ENCODE data around the gene AP1S3.

AP1S3 gene

DNA sequence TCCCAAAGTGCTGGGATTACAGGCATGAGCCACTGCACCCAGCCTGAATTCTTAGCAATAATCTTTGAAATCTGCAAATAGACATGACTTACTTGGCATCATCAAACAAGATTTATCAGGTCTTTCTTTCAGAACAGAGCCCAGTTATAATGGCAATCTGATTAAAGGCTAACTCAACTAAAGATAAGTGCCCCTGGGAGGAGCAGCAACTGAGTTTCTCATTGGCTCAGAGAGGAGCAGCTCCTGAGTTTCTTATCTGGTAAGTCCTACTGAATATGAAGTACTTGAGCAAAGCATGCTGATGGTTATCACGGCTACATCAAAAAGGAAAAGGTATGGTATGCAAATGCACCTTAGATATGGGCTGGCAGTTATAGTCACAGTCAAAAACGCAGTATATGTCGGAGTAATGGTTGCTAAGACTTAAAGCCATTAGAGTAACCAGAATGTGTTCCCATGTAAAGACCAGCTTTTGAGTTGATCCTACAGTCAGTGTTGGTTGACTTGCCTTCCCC is 15.0 kb upstream of the AP1S3 start:
- H3K27me3 ChIP-seq (ENCODE audit: control insufficient read depth, insufficient read depth, low read length) = no peaks in the 10 kb centered on the region
- no peak overlapping the region for H3K9ac ChIP-seq (ENCODE audit: low read length)
- H3K36me3 ChIP-seq (ENCODE audit: control insufficient read depth, insufficient read depth, low read length) = no peaks in the 10 kb centered on the region
- H3K4me3 ChIP-seq (ENCODE audit: low read depth, low read length) = no peak overlapping the region
- no peak overlapping the region for H3K27ac ChIP-seq (ENCODE audit: low read depth, low read length)
- peaks cover 29% of the 10 kb centered on the region for H3K9me3 ChIP-seq (ENCODE audit: control insufficient read depth, insufficient read depth, low read depth, low read length)
- no peaks in the 10 kb centered on the region for H3K4me1 ChIP-seq (ENCODE audit: control insufficient read depth, insufficient read depth, low read length)

DNA sequence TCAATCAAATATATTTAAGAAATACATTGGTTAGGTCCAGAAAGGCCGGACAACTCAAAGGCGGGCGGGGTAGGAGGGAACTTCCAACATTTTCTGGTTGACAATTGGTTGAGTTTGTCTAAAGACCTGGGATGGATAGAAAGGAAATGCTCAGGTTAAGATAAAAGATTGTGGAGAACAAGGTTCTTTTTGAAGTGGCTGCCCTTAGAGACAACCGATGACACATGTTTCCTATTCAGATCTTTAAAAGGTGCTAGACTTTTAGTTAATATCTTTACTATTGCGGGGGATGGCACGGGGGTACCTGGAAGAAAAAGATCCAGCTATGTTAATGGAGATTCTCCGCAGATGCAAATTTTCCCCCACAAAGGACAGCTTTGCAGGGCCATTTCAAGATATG is 10.0 kb upstream of the AP1S3 start:
- no peaks in the 10 kb centered on the region for H3K36me3 ChIP-seq (ENCODE audit: control insufficient read depth, insufficient read depth, low read length)
- H3K27ac ChIP-seq (ENCODE audit: low read depth, low read length) = no peak overlapping the region
- H3K27me3 ChIP-seq (ENCODE audit: control insufficient read depth, insufficient read depth, low read length) = no peaks in the 10 kb centered on the region
- H3K4me1 ChIP-seq (ENCODE audit: control insufficient read depth, insufficient read depth, low read length) = no peaks in the 10 kb centered on the region
- H3K9ac ChIP-seq (ENCODE audit: low read length) = no peak overlapping the region
- H3K9me3 ChIP-seq (ENCODE audit: control insufficient read depth, insufficient read depth, low read depth, low read length) = peaks cover 29% of the 10 kb centered on the region
- no peak overlapping the region for H3K4me3 ChIP-seq (ENCODE audit: low read depth, low read length)

DNA sequence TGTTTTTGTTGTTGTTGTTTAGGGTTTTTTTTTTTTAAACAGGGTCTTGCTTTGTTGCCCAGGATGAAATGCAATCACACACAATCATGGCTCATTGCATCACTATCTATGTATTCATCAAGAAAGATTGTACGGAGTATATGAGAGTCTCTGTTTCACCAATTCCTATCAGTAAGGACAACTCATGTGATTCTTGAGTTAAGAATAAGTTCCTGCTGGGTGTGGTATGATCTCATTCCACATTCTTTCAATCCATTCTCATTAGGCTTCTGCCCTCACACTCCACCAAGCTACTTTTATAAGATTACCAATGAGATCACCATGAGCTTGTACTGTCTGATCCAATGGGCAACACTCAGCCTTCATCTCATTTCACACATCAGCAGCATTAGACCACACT is 9.1 kb upstream of the AP1S3 start:
- no peaks in the 10 kb centered on the region for H3K4me1 ChIP-seq (ENCODE audit: control insufficient read depth, insufficient read depth, low read length)
- H3K4me3 ChIP-seq (ENCODE audit: low read depth, low read length) = no peak overlapping the region
- no peaks in the 10 kb centered on the region for H3K27me3 ChIP-seq (ENCODE audit: control insufficient read depth, insufficient read depth, low read length)
- no peak overlapping the region for H3K27ac ChIP-seq (ENCODE audit: low read depth, low read length)
- peaks cover 29% of the 10 kb centered on the region for H3K9me3 ChIP-seq (ENCODE audit: control insufficient read depth, insufficient read depth, low read depth, low read length)
- no peaks in the 10 kb centered on the region for H3K36me3 ChIP-seq (ENCODE audit: control insufficient read depth, insufficient read depth, low read length)
- no peak overlapping the region for H3K9ac ChIP-seq (ENCODE audit: low read length)

DNA sequence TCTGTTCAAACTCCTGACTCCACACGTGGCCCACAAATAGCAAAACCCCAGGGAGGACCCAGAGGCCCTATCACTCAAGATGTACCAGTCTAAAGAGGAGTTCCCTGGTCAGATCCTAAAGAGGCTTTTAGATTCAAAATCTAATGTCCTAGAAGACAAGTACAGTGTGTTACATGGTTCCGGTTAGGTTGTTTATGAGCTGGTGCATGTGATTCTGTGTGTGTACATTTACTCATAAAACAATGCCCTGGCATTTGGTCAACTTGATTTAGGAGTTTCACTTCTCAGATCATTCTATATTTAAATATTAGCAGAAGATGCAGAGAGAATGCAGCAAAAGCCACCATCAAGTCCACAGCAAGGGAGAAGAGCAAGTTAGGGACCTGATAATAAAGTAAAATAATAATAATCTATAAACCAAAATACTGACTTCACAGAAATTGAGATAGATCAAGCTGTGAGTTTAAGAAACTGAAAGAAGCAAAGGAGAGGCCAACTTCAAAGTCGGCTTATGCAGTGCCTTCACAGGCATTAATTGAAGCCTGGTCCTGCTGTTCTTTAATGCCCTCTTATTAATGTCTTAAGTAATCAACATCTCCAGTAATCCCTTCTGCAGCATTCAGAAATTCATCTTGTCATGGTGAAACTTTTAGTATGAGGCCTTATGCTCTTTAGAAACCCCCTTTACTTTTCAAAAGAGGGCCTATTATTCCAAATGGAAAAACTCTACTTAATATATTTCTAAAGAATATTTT is 4.2 kb upstream of the AP1S3 start:
- Histone ChIP-seq H3K4me3 (ENCODE audit: low read depth, low read length) (no peak overlapping the region), H3K36me3 (ENCODE audit: control insufficient read depth, insufficient read depth, low read length) (no peaks in the 10 kb centered on the region), H3K4me1 (ENCODE audit: control insufficient read depth, insufficient read depth, low read length) (no peaks in the 10 kb centered on the region), H3K27ac (ENCODE audit: low read depth, low read length) (no peak overlapping the region), H3K27me3 (ENCODE audit: control insufficient read depth, insufficient read depth, low read length) (peaks cover 3% of the 10 kb centered on the region; the same call in 1 of the 2 replicates), H3K9ac (ENCODE audit: low read length) (no peak overlapping the region), H3K9me3 (ENCODE audit: control insufficient read depth, insufficient read depth, low read depth, low read length) (no peaks in the 10 kb centered on the region)

DNA sequence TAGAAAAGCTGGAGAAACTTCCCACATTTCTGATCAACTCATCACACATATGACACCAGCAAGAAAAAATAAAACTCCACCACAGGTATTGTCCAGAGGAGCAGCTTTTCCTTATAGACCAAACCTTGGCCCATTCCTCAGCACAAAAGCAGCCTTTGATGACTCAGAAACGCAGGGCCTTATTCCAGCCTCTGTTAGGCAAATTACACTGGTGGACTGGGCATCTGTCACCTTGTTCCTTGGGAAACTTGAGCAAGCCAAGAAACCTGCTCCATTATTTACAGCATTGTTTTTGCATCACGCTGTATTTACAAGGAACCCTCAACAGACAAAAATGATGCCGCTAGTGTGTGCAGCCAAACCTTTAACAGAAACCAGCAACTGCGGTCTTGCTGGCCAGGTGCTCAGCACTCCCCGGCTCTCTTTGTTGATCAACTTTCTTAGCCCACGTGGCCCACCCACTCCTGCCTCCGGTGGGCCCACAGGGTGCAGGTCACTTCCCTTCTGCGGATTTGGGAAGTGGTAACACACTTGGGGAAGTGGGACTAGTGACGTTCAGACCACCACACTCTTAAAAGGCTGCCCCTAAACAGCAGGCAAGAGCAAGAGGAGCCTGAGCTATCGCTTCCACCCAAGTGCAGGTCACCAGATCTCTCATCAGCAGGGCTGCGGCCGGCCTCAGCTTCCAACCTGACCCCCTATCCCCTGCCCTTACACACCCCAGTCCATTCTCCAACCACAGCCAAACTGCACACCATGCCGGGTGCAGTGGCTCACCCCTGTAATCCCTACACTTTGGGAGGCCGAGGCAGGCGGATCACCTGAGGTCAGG is 1.5 kb downstream of the AP1S3 start:
- Histone ChIP-seq H3K4me3 (ENCODE audit: low read depth, low read length) (no peak overlapping the region), H3K27me3 (ENCODE audit: control insufficient read depth, insufficient read depth, low read length) (peaks cover 4% of the 10 kb centered on the region; the same call in 1 of the 2 replicates), H3K4me1 (ENCODE audit: control insufficient read depth, insufficient read depth, low read length) (peaks cover 23% of the 10 kb centered on the region), H3K9ac (ENCODE audit: low read length) (no peak overlapping the region), H3K36me3 (ENCODE audit: control insufficient read depth, insufficient read depth, low read length) (no peaks in the 10 kb centered on the region), H3K27ac (ENCODE audit: low read depth, low read length) (no peak overlapping the region), H3K9me3 (ENCODE audit: control insufficient read depth, insufficient read depth, low read depth, low read length) (no peaks in the 10 kb centered on the region)

DNA sequence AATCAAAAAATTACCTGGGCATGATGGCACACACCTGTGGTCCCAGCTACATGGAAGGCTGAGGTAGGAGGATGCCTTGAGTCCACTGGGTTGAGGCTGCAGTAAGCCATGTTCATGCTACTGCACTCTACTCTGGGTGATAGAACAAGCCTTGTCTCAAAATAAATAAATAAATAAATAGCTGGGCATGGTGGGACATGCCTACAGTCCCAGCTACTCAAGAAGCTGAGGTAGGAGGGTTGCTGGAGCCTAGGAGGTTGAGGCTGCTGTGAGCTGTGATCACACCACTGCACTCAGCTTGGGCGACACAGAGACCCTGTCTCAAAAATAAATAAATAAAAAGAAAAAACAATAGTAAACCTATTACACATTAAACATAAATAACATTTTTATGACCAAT is 3.0 kb downstream of the AP1S3 start:
- no peak overlapping the region for H3K9ac ChIP-seq (ENCODE audit: low read length)

DNA sequence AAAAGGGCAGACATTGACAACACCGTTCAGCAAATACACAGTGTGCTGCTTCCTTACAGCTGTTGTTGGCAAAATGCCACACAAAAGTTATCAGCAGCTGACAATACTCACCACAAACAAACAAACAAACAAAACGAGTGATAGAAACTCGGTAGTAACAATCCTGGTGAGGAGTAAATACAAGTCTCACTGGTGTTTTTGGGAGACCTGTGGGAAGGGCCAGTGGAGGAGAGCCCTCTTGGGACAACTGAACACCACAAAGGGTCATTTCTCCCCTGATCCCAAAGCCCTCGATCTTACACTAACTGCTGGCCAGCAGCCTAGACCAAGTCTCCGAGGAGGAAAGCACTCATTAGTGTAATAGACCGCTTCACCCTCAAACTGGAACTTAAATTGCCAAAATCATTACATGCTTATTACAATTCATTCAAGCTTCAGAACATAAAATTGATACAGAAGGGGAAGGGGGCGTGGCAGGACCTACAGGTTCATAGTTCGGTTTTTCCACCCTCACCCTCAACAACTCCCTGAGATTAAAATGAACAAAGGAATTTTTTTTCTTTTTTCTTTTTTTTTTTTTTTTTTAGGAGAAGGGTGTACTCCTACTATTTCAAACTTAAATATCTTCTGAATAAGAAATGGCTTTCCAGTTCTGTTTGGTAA is 5.0 kb downstream of the AP1S3 start:
- H3K27me3 ChIP-seq (ENCODE audit: control insufficient read depth, insufficient read depth, low read length) = peaks cover 4% of the 10 kb centered on the region; the same call in 1 of the 2 replicates
- H3K27ac ChIP-seq (ENCODE audit: low read depth, low read length) = no peak overlapping the region
- no peak overlapping the region for H3K4me3 ChIP-seq (ENCODE audit: low read depth, low read length)
- no peaks in the 10 kb centered on the region for H3K9me3 ChIP-seq (ENCODE audit: control insufficient read depth, insufficient read depth, low read depth, low read length)
- no peaks in the 10 kb centered on the region for H3K36me3 ChIP-seq (ENCODE audit: control insufficient read depth, insufficient read depth, low read length)
- H3K4me1 ChIP-seq (ENCODE audit: control insufficient read depth, insufficient read depth, low read length) = peaks cover 23% of the 10 kb centered on the region
- no peak overlapping the region for H3K9ac ChIP-seq (ENCODE audit: low read length)

More for the DNA sequence above, 3.0 kb downstream of the AP1S3 start:
- Histone ChIP-seq H3K27ac (ENCODE audit: low read depth, low read length) (no peak overlapping the region), H3K4me1 (ENCODE audit: control insufficient read depth, insufficient read depth, low read length) (peaks cover 23% of the 10 kb centered on the region), H3K27me3 (ENCODE audit: control insufficient read depth, insufficient read depth, low read length) (peaks cover 4% of the 10 kb centered on the region; the same call in 1 of the 2 replicates), H3K4me3 (ENCODE audit: low read depth, low read length) (no peak overlapping the region), H3K36me3 (ENCODE audit: control insufficient read depth, insufficient read depth, low read length) (no peaks in the 10 kb centered on the region), H3K9me3 (ENCODE audit: control insufficient read depth, insufficient read depth, low read depth, low read length) (no peaks in the 10 kb centered on the region)

DNA sequence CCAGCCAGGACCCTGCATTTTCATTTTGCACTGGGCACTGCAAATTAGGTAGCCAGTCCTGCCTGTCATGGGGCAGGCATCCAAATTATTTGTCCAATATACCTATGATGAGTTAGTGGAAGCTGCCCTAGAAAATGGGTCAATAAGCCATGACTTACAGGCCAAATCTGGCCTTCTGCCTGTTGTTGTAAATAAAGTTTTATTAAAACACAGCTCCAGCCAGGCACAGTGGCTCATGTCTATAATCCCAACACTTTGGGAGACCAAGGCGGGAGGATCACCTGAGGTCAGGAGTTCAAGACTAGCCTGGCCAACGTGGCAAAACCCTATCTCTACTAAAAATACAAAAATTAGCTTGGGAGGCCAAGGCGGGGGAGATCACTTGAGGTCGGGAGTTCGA is 8.3 kb downstream of the AP1S3 start:
- H3K27ac ChIP-seq (ENCODE audit: low read depth, low read length) = no peak overlapping the region
- no peaks in the 10 kb centered on the region for H3K9me3 ChIP-seq (ENCODE audit: control insufficient read depth, insufficient read depth, low read depth, low read length)
- peaks cover 15% of the 10 kb centered on the region for H3K4me1 ChIP-seq (ENCODE audit: control insufficient read depth, insufficient read depth, low read length)
- H3K9ac ChIP-seq (ENCODE audit: low read length) = no peak overlapping the region
- no peak overlapping the region for H3K4me3 ChIP-seq (ENCODE audit: low read depth, low read length)
- no peaks in the 10 kb centered on the region for H3K36me3 ChIP-seq (ENCODE audit: control insufficient read depth, insufficient read depth, low read length)
- no peaks in the 10 kb centered on the region for H3K27me3 ChIP-seq (ENCODE audit: control insufficient read depth, insufficient read depth, low read length)

DNA sequence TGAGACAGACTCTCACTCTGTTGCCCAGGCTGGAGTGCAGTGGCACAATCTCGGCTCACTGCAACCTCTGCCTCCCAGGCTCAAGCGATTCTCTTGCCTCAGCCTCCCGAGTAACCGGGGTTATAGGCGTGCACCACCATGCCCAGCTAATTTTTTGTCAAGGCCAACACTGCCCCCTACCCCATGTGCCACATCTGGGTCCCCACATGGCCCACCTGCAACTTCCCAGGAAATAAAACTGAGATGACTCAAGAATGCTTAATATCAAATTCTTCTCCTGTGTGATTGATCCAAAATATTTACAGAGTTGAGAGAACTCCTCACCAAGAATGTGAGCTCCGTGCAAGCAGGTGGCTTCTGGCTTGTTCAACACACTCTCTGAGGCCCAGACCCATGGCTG is 9.1 kb downstream of the AP1S3 start:
- Histone ChIP-seq H3K36me3 (ENCODE audit: control insufficient read depth, insufficient read depth, low read length) (no peaks in the 10 kb centered on the region), H3K9me3 (ENCODE audit: control insufficient read depth, insufficient read depth, low read depth, low read length) (no peaks in the 10 kb centered on the region), H3K27me3 (ENCODE audit: control insufficient read depth, insufficient read depth, low read length) (no peaks in the 10 kb centered on the region), H3K27ac (ENCODE audit: low read depth, low read length) (no peak overlapping the region), H3K4me1 (ENCODE audit: control insufficient read depth, insufficient read depth, low read length) (peaks cover 11% of the 10 kb centered on the region), H3K4me3 (ENCODE audit: low read depth, low read length) (no peak overlapping the region), H3K9ac (ENCODE audit: low read length) (no peak overlapping the region)

DNA sequence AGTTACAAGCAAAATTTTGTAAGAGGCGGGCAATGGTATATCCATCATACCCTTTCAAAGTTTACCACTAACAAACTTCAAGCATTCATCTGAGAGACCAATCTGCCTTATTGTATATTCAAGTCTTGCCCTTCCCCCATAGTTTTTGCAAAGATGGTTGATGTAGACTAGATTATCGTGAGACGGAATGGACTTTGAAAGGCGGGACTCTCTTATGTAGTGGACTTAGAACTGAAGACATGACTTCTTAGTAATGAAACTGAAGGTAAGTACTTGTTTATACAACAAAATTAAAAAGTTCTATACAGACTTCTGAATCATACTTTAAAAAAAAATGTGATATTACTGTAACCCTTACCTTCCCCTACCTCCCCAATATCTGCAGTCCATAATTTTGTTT is 10.4 kb downstream of the AP1S3 start:
- no peaks in the 10 kb centered on the region for H3K27me3 ChIP-seq (ENCODE audit: control insufficient read depth, insufficient read depth, low read length)
- no peak overlapping the region for H3K9ac ChIP-seq (ENCODE audit: low read length)
- no peaks in the 10 kb centered on the region for H3K36me3 ChIP-seq (ENCODE audit: control insufficient read depth, insufficient read depth, low read length)
- no peak overlapping the region for H3K27ac ChIP-seq (ENCODE audit: low read depth, low read length)
- H3K9me3 ChIP-seq (ENCODE audit: control insufficient read depth, insufficient read depth, low read depth, low read length) = no peaks in the 10 kb centered on the region
- no peaks in the 10 kb centered on the region for H3K4me1 ChIP-seq (ENCODE audit: control insufficient read depth, insufficient read depth, low read length)
- no peak overlapping the region for H3K4me3 ChIP-seq (ENCODE audit: low read depth, low read length)

DNA sequence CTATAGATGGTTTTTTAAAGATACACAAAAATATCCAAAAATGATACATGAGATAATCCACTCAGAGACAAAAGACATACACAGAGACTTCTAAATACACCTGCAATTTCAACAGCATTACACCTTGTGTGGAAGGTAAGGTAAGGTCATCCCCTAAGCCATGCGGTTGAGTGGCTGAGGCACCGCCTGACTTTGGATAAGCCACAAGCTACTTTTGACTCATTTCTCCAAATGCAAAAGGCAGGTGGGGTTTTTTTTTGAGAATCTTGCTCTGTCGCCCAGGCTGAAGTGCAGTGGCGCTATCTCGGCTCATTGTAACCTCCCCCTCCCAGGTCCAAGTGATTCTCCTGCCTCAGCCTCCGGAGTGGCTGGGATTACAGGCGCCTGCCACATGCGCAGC is 13.1 kb downstream of the AP1S3 start:
- no peaks in the 10 kb centered on the region for H3K4me1 ChIP-seq (ENCODE audit: control insufficient read depth, insufficient read depth, low read length)
- no peak overlapping the region for H3K4me3 ChIP-seq (ENCODE audit: low read depth, low read length)
- H3K9ac ChIP-seq (ENCODE audit: low read length) = no peak overlapping the region
- H3K27me3 ChIP-seq (ENCODE audit: control insufficient read depth, insufficient read depth, low read length) = no peaks in the 10 kb centered on the region
- H3K9me3 ChIP-seq (ENCODE audit: control insufficient read depth, insufficient read depth, low read depth, low read length) = no peaks in the 10 kb centered on the region
- H3K27ac ChIP-seq (ENCODE audit: low read depth, low read length) = no peak overlapping the region
- no peaks in the 10 kb centered on the region for H3K36me3 ChIP-seq (ENCODE audit: control insufficient read depth, insufficient read depth, low read length)
